Glomerular endothelial cell (primary cell): ENCODE results near the gene ACAD8. TPM values are rescaled to one million over a fixed set of nuclear protein-coding genes. Genes with fewer than 3 reads are reported as not detected.
"Not testable (repeated sequence)": the region's sequence is repeated elsewhere in the genome, so short reads cannot be mapped to it uniquely, and the experiment has no call there.

Experiments used
- DNase-seq: peaks from one replicate; pipeline ENCODE4 v3.0.0-alpha.2; 2011; ENCODE audit warnings: low read depth, low spot score; ENCODE audit errors: extremely low read depth
- total RNA-seq: library from RNA; depleted of rRNA; stranded (reverse); fragments of >200 nt; gene quantifications from 2 replicates; pipeline ENCODE4 v1.2.3, GENCODE V29; 2015

Gene ACAD8
- total RNA-seq, 1 donor from 2014 or later = 21.4 TPM

DNA sequence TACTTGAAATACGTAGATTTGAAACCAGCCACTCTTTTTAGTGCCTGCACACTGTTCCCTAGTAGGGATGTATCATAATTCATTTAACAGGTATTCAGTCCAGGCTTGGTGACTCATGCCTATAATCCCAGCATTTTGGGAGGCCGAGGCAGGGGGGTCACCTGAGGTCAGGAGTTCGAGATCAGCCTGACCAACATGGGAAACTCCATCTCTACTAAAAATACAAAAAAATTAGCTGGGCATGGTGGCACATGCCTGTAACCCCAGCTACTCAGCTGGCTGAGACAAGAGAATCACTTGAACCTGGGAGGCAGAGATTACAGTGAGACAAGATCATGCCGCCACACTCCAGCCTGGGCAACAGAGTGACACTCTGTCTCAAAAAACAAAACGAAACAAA lies 31.0 kb downstream of the ACAD8 start:
- not testable (repeated sequence) for DNase-seq

DNA sequence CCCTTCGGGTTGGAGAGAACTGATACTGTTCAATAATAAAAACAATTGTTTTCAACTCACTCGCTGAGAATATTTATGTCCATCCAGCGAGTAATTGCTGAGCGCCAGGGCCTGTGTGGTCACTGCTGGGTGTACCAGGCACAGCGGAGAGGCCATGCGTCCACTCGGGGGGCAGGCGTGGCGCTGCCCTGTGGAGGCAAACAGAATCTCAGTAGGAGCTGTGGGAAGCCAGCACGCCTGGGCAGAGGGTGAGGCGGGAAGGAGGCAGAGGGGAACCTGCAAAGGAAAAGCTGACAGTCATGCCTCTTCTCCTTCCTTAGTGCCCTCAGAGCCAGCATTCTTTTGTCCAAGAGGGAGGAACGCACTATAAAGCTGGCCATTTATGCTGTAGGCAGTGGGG lies 34.2 kb downstream of the ACAD8 start:
- no peak for DNase-seq

DNA sequence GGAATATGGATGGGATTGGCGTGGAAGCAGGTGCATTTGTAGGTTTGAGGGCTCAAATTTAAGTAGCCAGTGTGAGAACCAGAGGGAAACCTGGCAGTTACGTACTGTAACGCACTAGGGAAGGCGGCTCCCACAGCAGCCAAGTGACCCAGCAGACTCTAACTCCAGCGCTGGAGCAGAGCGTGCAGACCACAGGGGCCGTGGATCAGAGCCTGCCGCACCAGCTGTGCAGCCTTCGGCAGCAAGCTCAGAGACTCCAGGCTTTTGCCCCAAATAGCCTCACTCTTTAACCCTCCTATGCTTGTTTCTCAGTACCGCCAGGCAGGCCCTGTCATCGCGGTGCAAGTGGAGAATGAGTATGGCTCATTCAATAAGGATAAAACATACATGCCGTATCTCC lies 35.1 kb downstream of the ACAD8 start:
- no peak for DNase-seq

DNA sequence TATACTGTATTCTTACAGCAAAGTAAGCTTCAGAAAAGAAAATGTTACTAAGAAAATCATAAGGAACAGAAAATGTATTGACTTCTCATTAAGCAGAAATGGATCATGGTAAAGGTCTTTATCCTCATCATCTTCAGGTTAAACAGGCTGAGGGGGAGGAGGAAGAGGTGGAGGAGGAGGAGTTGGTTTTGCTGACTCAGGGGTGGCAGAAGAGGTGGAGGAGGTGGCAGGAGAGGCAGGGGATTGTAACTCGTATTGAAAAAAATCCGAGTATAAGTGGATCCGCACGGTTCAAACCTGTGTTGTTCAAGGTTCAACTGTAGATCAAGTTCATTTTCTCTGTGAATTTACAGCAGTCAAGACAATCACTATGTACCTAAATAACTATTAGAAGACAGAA lies 35.8 kb downstream of the ACAD8 start:
- DNase-seq = no peak

DNA sequence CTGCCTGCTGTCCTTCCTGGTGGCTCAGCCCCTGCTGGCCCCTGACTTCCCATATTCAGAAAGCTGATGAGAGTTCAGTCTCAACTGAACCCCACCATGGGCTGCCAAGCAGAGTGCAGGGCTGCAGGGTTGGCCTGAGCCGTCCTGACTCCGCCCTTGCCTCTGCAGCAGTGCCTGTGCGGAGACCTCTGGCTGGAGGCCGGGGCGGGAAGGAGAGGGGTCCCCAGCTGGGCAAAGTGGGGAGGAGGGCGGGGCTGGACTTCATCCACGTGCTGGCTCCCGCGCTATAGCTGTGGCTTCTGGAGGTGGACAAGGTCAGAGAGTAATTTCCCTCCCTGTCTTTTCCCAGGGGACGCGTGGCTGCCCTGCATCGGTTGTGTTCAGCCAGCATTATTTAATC lies 36.4 kb downstream of the ACAD8 start:
- no peak for DNase-seq

DNA sequence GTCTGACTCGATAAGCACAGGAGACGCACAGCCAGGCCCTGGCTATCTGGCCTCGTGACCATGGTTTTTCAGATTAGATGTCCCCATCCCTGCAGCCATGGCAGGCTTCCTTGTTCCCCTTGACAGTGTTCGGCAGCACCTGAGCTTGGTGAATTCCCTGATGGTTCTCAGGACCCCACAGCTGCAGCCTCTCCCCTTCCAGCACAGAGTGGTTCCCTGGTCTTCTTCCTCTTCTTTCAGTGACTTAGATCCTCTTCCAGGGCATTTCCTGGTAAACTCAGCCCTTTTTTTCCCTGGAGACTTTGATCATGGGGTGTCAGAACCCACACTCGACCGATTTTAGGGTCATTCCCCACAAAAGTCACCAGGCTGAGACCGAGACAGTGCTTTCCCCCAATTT lies 37.3 kb downstream of the ACAD8 start:
- no peak for DNase-seq

DNA sequence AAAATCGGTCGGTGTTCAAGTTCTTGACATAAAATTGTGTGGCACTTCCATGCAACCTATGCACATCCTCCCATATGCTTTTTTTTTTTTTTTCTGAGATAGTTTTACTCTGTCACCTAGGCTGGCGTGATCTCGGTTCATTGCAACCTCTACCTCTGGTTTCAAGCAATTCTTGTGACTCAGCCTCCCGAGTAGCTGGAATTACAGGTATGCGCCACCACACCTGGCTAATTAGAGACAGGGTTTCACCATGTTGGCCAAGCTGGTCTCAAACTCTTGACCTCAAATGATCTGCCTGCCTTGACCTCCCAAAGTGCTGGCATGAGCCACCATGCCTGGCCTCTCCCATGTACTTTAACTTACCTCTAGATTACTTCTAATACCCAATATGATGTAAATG lies 37.8 kb downstream of the ACAD8 start:
- no peak for DNase-seq

DNA sequence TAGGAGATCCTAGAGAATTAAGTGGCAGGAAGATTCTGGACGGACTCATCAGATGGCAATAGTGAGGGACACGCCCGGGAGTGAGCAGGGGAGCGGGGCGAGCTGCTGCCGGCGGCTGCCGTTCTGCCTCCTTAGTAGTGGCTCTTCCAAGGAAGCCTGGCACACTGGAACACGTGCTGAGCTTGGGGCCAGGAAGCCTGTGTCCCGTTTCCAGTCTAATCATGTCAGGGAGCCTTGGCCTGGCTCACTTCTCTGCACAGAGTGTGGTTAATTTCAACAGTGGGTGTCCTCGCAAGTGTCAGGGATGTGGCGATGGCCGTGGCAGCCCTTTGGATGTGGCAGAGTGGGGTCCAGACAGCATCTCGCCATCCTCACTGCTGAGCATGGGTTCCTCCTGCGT lies 39.3 kb downstream of the ACAD8 start:
- no peak for DNase-seq

DNA sequence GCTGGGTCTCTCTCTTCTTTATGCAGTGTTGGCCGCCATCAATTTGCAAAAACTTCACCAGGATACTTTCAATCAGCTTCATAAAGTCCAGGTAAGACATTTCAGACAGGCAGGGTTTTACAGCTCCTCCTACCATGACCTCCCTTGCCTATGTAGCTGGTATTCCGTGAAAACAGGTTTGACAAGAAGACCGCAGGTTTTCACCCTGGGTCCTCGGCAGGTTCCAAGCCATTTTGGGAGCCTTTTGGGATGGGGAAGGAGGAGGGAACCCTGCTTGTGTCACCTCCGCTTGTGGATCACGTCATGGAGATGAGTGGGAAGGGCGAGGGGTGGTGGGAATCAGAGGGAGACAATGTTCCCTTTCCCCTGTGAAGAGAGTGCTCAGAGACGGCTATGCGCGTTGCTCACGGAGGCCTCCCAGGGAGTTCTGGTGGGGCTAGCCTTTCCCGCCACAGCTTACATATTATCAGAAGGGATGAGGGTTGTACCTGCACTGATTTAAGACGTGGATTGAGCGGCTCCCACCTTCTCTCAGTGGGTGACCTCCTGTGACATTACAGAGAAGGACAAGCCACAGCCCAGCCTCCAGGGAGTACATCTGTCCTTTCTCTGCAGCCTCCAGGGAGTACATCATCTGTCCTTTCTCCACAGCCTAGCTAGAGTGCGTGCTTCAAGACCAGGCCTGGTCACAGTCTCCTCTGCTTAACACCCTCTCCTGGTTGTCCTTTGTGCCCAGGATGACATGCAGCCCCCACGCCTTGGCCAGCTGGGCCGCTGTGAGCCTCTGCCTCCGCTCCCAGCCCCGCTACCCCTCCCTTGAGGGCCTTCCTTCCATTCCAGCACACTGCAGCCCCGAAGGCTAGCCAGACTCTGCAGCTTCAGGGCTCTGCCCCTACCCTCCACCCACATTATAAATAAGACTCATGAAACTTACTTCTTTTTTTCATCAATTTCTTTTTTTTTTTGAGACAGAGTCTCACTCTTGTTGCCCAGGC lies 40.0 kb downstream of the ACAD8 start:
- no peak for DNase-seq

DNA sequence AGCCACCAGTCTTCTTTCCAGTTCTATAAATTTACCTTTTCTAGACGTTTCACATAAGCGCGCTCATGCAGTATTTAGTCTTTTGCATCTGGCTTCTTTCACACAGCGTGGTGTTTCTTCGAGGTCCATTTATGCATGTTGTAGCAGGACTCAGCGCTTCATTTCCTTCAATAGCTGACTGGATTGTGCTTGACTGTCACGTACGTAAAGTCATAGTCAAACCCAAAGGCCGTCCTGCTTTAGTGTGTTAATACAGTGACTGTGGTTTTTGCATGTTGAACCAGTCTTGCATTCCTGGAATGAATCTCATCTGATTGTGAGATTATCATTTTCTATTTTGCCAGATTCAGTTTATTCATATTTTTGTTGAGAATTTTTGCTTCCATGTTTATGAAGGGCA lies 41.3 kb downstream of the ACAD8 start:
- DNase-seq = no peak

DNA sequence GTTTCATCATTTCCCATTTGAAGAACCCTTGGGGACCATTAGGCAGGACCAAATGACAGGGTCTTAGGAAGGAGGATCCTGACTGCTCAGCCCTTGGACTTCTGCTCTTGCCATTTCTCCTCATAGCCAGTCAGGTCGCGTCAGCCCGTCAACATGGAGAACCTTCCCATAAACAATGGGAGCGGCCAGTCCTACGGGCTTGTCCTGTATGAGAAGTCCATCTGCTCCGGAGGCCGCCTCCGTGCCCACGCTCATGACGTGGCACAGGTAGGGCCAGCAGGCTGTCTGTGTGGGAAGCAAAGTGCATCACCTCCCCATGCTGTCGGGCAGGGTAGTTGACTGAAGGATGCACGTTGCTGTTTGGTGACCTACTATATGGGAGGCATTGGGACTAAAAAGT lies 58.9 kb downstream of the ACAD8 start:
- no peak for DNase-seq

DNA sequence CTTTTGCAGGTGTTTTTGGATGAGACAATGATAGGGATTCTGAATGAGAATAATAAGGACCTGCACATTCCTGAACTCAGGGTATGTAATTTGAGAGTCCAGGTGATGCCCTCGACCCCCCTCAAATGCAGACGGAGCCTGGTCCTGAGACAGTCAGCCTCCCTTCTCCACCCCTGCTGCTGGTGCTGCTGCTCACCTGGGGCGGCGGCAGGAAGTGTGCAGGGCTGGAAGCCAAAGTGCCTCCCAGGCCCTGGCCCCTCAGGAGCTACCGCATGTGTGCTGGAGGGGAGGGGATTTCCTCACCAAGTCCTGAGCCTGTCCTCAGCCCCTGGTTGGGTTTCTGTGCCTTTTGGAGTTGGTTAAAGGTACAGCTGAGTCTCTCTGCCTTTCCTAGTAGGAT lies 59.4 kb downstream of the ACAD8 start:
- DNase-seq = no peak

DNA sequence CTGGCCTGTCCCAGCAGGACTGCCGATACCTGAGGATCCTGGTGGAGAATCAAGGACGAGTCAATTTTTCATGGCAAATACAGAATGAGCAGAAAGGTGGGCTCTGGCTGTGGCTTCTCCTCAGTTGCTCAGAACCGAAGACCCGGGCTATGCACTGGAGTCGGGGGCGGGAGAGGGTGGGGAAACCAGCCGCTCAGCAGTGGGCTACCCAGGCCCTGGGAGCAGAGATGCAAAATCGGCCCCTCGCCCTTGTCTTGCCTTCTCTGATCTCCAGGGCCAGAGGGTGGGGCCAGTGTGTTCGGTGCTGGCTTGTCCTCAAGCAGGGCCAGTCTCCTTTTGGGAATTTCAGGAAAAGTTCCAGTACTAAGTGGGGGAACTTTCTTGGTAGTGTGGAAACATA lies 60.0 kb downstream of the ACAD8 start:
- no peak for DNase-seq

DNA sequence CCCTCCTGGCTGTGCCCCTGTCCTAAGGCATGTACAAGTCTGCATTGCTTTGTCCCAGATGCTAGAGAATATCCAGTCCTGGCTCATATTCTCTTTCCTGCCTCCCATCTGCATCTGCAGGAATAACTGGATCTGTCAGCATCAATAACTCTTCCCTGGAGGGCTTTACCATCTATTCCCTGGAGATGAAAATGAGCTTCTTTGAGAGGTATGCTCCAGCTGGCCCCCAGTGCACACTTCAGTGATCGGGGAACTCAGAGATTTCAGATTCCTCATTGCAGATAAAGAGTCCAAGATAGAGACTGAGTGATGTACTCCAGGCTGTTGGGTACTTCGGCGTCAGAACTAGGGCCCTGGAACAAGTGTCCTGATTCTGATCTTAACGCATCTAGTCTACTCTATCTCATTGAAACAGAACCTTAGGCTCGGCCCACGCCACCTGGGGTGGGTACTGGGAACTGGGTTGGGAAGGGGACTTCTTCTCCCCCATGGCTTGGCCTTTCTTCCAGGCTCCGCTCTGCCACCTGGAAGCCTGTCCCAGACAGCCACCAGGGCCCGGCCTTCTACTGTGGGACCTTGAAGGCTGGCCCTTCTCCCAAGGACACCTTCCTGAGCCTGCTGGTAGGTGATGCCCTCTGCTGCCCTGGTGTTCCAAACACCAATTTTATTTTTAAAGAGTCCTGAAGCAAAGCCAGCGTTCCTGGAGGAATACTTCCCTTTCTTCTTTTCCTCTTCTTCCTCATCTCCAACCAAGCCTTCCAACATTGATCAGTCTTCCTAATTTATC lies 60.6 kb downstream of the ACAD8 start:
- DNase-seq = no peak

Other genes starting within 250 kb of the ACAD8 start
- 108 and 138 TPM in 2 replicates for gene JAM3, start 184.5 kb upstream of the ACAD8 start, total RNA-seq
- gene NCAPD3, start 29.6 kb upstream of the ACAD8 start, total RNA-seq = 11.2 and 14.4 TPM in 2 replicates
- gene VPS26B, start 28.9 kb upstream of the ACAD8 start, total RNA-seq = 38.7 and 54.0 TPM in 2 replicates
- gene THYN1, start 216 bp upstream of the ACAD8 start, total RNA-seq = 57.5 and 71.5 TPM in 2 replicates
- gene GLB1L3, start 22.8 kb downstream of the ACAD8 start, total RNA-seq = not detected in 2 replicates
- 0.92 and 0.99 TPM in 2 replicates for gene GLB1L2, start 78.4 kb downstream of the ACAD8 start, total RNA-seq
- not detected in 2 replicates for gene B3GAT1, start 158.7 kb downstream of the ACAD8 start, total RNA-seq